RWPE2 (cell line): Measurements from ENCODE around the gene SLC2A9.

Experiments used
- ATAC-seq: fragments of 200-7000 bp; cut with Tn5 transposase; 3 replicates; pipeline ENCODE4 v1.9.1; 2021; ENCODE audit warnings: low read depth
- DNase-seq: peaks from one replicate; pipeline ENCODE4 v3.0.0-alpha.2; 2020; ENCODE audit warnings: low spot score
- H3K27ac ChIP-seq: fragments of 450-650 bp; 2 replicates; pipeline ENCODE4 v1.5.1; 2017; ENCODE audit warnings: mild to moderate bottlenecking; ENCODE audit not compliant: poor library complexity, severe bottlenecking
- H3K27me3 ChIP-seq: fragments of 250-450 bp; sonication (Bioruptor Pico); 2 replicates; pipeline ENCODE4 v1.5.1; 2021; ENCODE audit warnings: mild to moderate bottlenecking, moderate library complexity; ENCODE audit not compliant: insufficient read depth, poor library complexity, severe bottlenecking
- H3K36me3 ChIP-seq: fragments of 250-450 bp; sonication (Bioruptor Pico); 2 replicates; pipeline ENCODE4 v1.5.1; 2020; ENCODE audit warnings: low read depth, mild to moderate bottlenecking, moderate library complexity
- H3K4me1 ChIP-seq: fragments of 250-450 bp; sonication (Bioruptor Pico); 2 replicates; pipeline ENCODE4 v1.5.1; 2021; ENCODE audit warnings: mild to moderate bottlenecking, moderate library complexity; ENCODE audit not compliant: insufficient read depth, poor library complexity, severe bottlenecking
- H3K4me3 ChIP-seq: fragments of 250-450 bp; sonication (Bioruptor Pico); 2 replicates; pipeline ENCODE4 v1.5.1; 2021; ENCODE audit warnings: mild to moderate bottlenecking, moderate library complexity; ENCODE audit not compliant: severe bottlenecking
- H3K9me3 ChIP-seq: fragments of 250-450 bp; sonication (Bioruptor Pico); 2 replicates; pipeline ENCODE4 v1.5.1; 2021; ENCODE audit warnings: mild to moderate bottlenecking, moderate library complexity; ENCODE audit not compliant: severe bottlenecking
- TF ChIP-seq, protein P1 (sequence below): fragments of 450-650 bp; IDR thresholded peaks from one replicate; pipeline ENCODE4 v1.5.1; 2017; ENCODE audit warnings: mild to moderate bottlenecking, moderate library complexity; ENCODE audit not compliant: poor library complexity, severe bottlenecking

The SLC2A9 gene

DNA sequence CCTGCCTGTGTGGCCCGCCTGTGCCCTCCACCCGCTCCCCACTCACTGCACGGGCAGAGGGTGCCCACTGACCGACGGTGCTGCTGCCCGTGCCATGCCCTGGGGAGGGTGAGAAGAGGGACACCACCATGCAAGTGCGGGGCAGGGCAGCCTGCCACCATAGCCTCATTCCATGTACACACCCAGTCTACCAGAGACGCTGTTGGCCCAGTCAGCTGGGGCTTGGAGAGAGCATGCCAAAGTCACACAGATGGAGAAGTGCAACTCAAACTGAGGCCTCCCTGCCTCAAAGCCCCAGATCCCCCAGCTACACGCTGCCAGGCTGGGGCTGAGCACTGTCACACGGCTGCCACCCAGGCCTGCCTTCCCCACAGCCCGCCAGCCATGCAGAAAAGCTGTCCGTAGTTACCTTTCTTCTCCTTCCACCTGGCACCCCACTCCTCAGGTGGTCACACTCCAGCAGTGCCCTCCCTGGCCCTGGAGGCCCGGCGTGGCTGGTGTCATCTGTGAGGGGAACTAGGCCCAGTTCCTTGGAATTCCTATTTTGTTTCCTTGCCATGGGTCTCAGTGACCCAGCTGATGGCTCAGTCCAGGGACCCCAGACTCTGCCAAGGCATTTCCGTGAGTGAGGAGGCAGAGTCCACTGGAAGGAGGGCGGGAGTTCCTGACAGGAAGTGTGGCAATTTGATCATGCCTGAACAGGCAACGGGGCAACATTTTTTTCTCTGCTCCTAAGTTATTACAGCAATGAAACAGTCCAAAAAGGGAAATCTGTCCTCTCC lies at the start of gene SLC2A9:
Gene SLC2A9, minus strand, starts transcription at position 627 of the 782 bp plus-strand sequence. Its CDS starts 68 bp downstream, at position 559.
- peaks cover 32% of the 10 kb centered on the region for H3K36me3 ChIP-seq
- DNase-seq, result peak; percentile 80
- TF ChIP-seq, protein P1, sequence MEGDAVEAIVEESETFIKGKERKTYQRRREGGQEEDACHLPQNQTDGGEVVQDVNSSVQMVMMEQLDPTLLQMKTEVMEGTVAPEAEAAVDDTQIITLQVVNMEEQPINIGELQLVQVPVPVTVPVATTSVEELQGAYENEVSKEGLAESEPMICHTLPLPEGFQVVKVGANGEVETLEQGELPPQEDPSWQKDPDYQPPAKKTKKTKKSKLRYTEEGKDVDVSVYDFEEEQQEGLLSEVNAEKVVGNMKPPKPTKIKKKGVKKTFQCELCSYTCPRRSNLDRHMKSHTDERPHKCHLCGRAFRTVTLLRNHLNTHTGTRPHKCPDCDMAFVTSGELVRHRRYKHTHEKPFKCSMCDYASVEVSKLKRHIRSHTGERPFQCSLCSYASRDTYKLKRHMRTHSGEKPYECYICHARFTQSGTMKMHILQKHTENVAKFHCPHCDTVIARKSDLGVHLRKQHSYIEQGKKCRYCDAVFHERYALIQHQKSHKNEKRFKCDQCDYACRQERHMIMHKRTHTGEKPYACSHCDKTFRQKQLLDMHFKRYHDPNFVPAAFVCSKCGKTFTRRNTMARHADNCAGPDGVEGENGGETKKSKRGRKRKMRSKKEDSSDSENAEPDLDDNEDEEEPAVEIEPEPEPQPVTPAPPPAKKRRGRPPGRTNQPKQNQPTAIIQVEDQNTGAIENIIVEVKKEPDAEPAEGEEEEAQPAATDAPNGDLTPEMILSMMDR, result no peak
- H3K27ac ChIP-seq, result peak within 1 kb of the TSS; percentile 94
- peak; percentile 48 for ATAC-seq
- H3K4me3 ChIP-seq, result peak within 1 kb of the TSS; percentile 48
- H3K27me3 ChIP-seq, result no peaks in the 10 kb centered on the region
- peaks cover 20% of the 10 kb centered on the region for H3K4me1 ChIP-seq
- no peaks in the 10 kb centered on the region for H3K9me3 ChIP-seq

DNA sequence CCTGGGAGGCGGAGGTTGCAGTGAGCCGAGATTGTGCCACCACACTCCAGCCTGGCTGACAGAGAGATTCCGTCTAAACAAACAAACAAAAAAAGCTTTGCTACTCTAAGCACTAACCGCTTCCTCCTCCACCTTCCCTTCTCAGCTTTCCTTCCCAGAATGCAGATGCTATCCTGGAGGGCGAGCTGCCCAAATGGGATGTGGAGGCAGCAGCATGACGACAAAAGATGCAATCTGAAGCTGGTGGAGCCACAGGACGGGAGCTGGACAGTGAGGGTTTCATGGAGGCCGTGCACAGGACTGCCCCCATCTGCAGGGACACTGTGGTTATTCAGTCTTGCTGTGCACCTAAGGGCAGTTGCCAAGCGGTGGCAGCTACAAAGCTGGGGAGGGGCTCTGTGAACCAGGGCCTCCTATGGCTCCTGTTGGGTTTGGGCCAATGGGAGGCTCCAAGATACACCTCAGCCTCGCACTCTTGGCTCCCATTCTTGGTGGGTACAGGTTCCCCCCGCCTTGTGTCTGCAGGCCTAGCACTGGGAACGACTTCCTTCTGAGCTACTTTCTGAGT lies 47.9 kb upstream of the SLC2A9 start:
- TF ChIP-seq, protein P1, result no peak
- Histone ChIP-seq H3K9me3 (no peaks in the 10 kb centered on the region), H3K27me3 (no peaks in the 10 kb centered on the region), H3K36me3 (peaks cover 15% of the 10 kb centered on the region), H3K27ac (no peak overlapping the region), H3K4me1 (no peaks in the 10 kb centered on the region), H3K4me3 (no peak overlapping the region)
- ATAC-seq, result 0 out of 3 replicates have a peak, but pooled peaks have one; percentile 15
- DNase-seq, result no peak

DNA sequence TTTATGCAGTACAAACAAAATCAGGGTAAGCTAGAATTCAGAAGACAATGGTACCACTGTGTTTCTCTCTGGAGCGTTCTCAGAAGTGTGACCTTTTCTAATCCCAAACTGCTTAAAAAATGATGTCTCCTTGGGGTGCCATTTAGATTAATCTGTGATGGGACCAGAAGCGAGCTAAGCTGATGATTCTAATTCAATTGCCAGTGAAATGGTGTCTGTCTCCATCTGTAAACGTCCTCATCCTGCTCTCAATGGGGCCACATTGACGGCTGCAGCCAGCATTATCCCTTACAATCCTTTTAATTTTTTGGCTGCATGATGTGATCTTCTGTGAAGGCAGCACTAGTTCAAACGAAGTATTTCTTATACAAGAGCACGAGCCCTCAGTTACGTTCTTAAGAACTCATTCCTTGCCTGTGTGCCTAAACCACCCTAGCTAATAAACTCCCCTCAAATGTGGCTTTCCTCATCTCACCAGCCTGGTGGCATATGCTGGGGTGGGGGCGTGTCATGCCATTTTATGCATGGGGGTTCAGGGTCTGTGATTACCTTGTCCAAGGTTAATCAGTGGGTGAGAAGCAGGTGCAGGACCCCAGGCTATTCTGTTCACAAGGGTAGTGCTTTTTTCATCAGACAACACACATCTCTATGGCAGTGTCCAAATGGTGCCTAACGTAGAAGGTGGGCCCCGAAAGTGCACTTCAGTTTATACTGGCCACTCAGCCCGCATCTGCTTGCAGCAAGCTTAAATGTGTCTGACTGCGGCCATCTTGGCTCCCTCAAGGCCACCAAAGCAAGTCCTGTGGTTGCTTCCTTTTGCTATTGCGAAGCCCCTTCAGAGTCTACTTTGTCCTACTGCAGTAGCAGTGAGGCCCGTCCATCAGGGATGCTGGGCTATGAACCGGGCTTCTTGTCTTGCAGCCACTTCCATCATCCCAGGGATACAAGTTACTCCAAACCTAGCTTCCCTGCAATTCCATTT lies 45.7 kb upstream of the SLC2A9 start:
- Histone ChIP-seq H3K36me3 (peaks cover 5% of the 10 kb centered on the region; the same call in 1 of the 2 replicates), H3K4me1 (peaks cover 3% of the 10 kb centered on the region), H3K4me3 (no peak overlapping the region), H3K9me3 (no peaks in the 10 kb centered on the region), H3K27me3 (no peaks in the 10 kb centered on the region), H3K27ac (no peak overlapping the region)
- TF ChIP-seq, protein P1, result no peak
- ATAC-seq, result no peak
- no peak for DNase-seq

DNA sequence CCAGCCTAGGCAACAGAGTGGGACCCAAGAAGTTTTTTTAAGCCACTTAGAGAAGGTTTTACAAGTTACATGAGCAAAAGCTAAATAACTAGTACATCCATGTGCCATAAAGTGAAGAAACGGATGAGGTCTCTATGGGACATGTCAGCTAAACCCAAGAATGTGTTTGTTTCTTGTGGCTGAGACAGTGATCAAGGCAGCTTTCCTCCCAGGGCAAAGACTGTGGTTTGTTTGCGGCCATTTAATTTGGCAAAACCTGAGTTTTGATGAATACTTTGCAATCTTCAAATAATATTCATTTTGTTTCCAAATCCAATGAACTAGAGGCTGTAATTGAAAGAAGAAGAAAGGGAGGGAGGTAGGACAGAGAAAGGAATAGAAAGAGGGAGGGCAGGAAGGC lies 44.9 kb upstream of the SLC2A9 start:
- Histone ChIP-seq H3K36me3 (peaks cover 5% of the 10 kb centered on the region; the same call in 1 of the 2 replicates), H3K27ac (no peak overlapping the region), H3K4me3 (no peak overlapping the region), H3K27me3 (no peaks in the 10 kb centered on the region), H3K9me3 (no peaks in the 10 kb centered on the region), H3K4me1 (peaks cover 11% of the 10 kb centered on the region)
- DNase-seq (no peak), ATAC-seq (no peak)
- TF ChIP-seq, protein P1, result no peak
